GM20000 (cell line): ENCODE measurements around the gene PRDM16.

Source experiments
- DNase-seq: peaks from one replicate; pipeline ENCODE4 v3.0.0; 2012; ENCODE audit warnings: low spot score
- CTCF ChIP-seq: IDR thresholded peaks from 2 replicates; pipeline ENCODE4 v1.5.1; 2012; ENCODE audit warnings: mild to moderate bottlenecking, control low read depth; ENCODE audit errors: extremely low read depth, missing control alignments

PRDM16 gene

GRCh38 chr1:3126756-3127678 is 58.0 kb downstream of the PRDM16 start:
- no peak for TF ChIP-seq CTCF
- DNase-seq: no peak

- no peak for TF ChIP-seq CTCF
- no peak for DNase-seq
Observed at GRCh38 chr1:3127738-3128137, 58.7 kb downstream of the PRDM16 start.

GRCh38 chr1:3128431-3129132 is 59.6 kb downstream of the PRDM16 start:
- no peak for TF ChIP-seq CTCF

GRCh38 chr1:3129133-3129490 is 60.1 kb downstream of the PRDM16 start:
- no peak for DNase-seq

More at GRCh38 chr1:3128431-3129132, 59.6 kb downstream of the PRDM16 start:
- no peak for DNase-seq

GRCh38 chr1:3130268-3130667 is 61.3 kb downstream of the PRDM16 start:
- no peak for TF ChIP-seq CTCF
- no peak for DNase-seq

More at GRCh38 chr1:3129133-3129490, 60.1 kb downstream of the PRDM16 start:
- no peak for TF ChIP-seq CTCF

GRCh38 chr1:3132660-3133059 is 63.7 kb downstream of the PRDM16 start:
- no peak for DNase-seq
- no peak for TF ChIP-seq CTCF

- DNase-seq: no peak
- no peak for TF ChIP-seq CTCF
Observed at GRCh38 chr1:3133686-3134085, 64.7 kb downstream of the PRDM16 start.
